ENCODE measurements around the gene AHI1.

Gene AHI1

GRCh38 chr6:135328136-135328535 lies 169.4 kb downstream of the AHI1 start:
- no peak for DNase-seq (ENCODE audit: low spot score)

GRCh38 chr6:135325624-135326424 lies 171.7 kb downstream of the AHI1 start:
- DNase-seq (ENCODE audit: low spot score): peak; percentile 28

GRCh38 chr6:135324531-135324930 lies 173.0 kb downstream of the AHI1 start:
- DNase-seq (ENCODE audit: low spot score): no peak

- DNase-seq (ENCODE audit: low spot score): no peak
These were observed 173.6 kb downstream of the AHI1 start for GRCh38 chr6:135323979-135324378.

- DNase-seq (ENCODE audit: low spot score): peak; percentile 43
These were observed 174.3 kb downstream of the AHI1 start for GRCh38 chr6:135323202-135323668.

GRCh38 chr6:135322427-135323201 lies 174.9 kb downstream of the AHI1 start:
- DNase-seq (ENCODE audit: low spot score): no peak

GRCh38 chr6:135320721-135321621 lies 176.6 kb downstream of the AHI1 start:
- DNase-seq (ENCODE audit: low spot score): peak; percentile 59

- DNase-seq (ENCODE audit: low spot score): no peak
These were observed 177.7 kb downstream of the AHI1 start for GRCh38 chr6:135319819-135320218.

GRCh38 chr6:135318738-135319469 lies 178.6 kb downstream of the AHI1 start:
- no peak for DNase-seq (ENCODE audit: low spot score)

GRCh38 chr6:135314543-135314942 lies 183.0 kb downstream of the AHI1 start:
- no peak for DNase-seq (ENCODE audit: low spot score)

GRCh38 chr6:135311446-135312200 lies 185.9 kb downstream of the AHI1 start:
- no peak for DNase-seq (ENCODE audit: low spot score)

- DNase-seq (ENCODE audit: low spot score): no peak
These were observed 187.2 kb downstream of the AHI1 start for GRCh38 chr6:135310291-135310690.

- no peak for DNase-seq (ENCODE audit: low spot score)
These were observed 190.7 kb downstream of the AHI1 start for GRCh38 chr6:135306740-135307420.

GRCh38 chr6:135306166-135306565 lies 191.4 kb downstream of the AHI1 start:
- no peak for DNase-seq (ENCODE audit: low spot score)

GRCh38 chr6:135305684-135306083 lies 191.9 kb downstream of the AHI1 start:
- no peak for DNase-seq (ENCODE audit: low spot score)

GRCh38 chr6:135304883-135305282 lies 192.7 kb downstream of the AHI1 start:
- DNase-seq (ENCODE audit: low spot score): no peak

GRCh38 chr6:135301304-135301703 lies 196.2 kb downstream of the AHI1 start:
- DNase-seq (ENCODE audit: low spot score): no peak

- no peak for DNase-seq (ENCODE audit: low spot score)
These were observed 197.0 kb downstream of the AHI1 start for GRCh38 chr6:135300576-135300975.

- DNase-seq (ENCODE audit: low spot score): no peak
These were observed 198.3 kb downstream of the AHI1 start for GRCh38 chr6:135299256-135299655.

GRCh38 chr6:135298455-135298854 lies 199.1 kb downstream of the AHI1 start:
- DNase-seq (ENCODE audit: low spot score): no peak

Measured in hematopoietic multipotent progenitor cell treated with erythropoietin and hydrocortisone succinate and interleukin-3 and kit ligand, for 17 days (in vitro differentiated cells).